Activated B cell treated with CpG ODN at 0.5 μM for 24 hours (primary cell): Measurements from ENCODE around the gene TMEM86A. TPM values are rescaled to one million over a fixed set of nuclear protein-coding genes. Genes with fewer than 3 reads are reported as not detected.

Experiments
- ATAC-seq: fragments of 200-7000 bp; cut with Tn5 transposase; one replicate; pipeline ENCODE4 v1.10.0; 2021; ENCODE audit warnings: low read depth, mild to moderate bottlenecking, moderate library complexity
- CTCF ChIA-PET: fragments of 350-600 bp; sonication (Branson Sonifier 250); formaldehyde crosslinking; loops from one replicate; lab custom pipeline; 2021; ENCODE audit warnings: antibody characterized with exemption; lab: Charles Lee
- POLR2A ChIA-PET: fragments of 350-600 bp; sonication (Branson Sonifier 250); formaldehyde crosslinking; loops from one replicate; lab custom pipeline; 2021; ENCODE audit warnings: antibody characterized with exemption; lab: Charles Lee
- DNase-seq: peaks from one replicate; pipeline ENCODE4 v3.0.0; 2022
- H3K27ac Mint-ChIP-seq: one replicate; pipeline ENCODE4 v1.8.0; 2020; ENCODE audit warnings: mixed read lengths
- H3K27me3 Mint-ChIP-seq: one replicate; pipeline ENCODE4 v1.8.0; 2021; ENCODE audit warnings: mixed read lengths
- H3K36me3 Mint-ChIP-seq: one replicate; pipeline ENCODE4 v1.8.0; 2021; ENCODE audit warnings: low read depth, mixed read lengths
- H3K4me1 Mint-ChIP-seq: one replicate; pipeline ENCODE4 v1.8.0; 2021; ENCODE audit warnings: mixed read lengths
- H3K4me3 Mint-ChIP-seq: one replicate; pipeline ENCODE4 v1.8.0; 2020; ENCODE audit warnings: mild to moderate bottlenecking, mixed read lengths
- H3K9me3 Mint-ChIP-seq: one replicate; pipeline ENCODE4 v1.8.0; 2020; ENCODE audit warnings: mixed read lengths
- CTCF ChIP-seq: fragments of 200-600 bp; IDR thresholded peaks from one replicate; pipeline ENCODE4 v1.8.0; 2022; ENCODE audit warnings: antibody characterized with exemption, mild to moderate bottlenecking
- intact Hi-C: fragments of 100-400 bp; cut with micrococcal nuclease; formaldehyde crosslinking; loops from one replicate; pipeline ENCODE4 v1.15.1; 2024
- total RNA-seq: library from RNA; stranded (reverse); gene quantifications from 2 replicates; pipeline ENCODE4 v1.2.3, GENCODE V29; 2022

Gene TMEM86A
- total RNA-seq, 1 donor from 2014 or later: 0.13 TPM

- H3K4me1 Mint-ChIP-seq: no peaks in the 10 kb centered on the region
- H3K9me3 Mint-ChIP-seq: no peaks in the 10 kb centered on the region
- no peak overlapping the region for H3K4me3 Mint-ChIP-seq
- intact Hi-C loops: no loop called here
- ChIA-PET POLR2A (no interaction called here), CTCF (interaction anchor here (1.2 to 1.7 kb wide), 2 partner anchors 10 to 622 kb away, joined by 3 to 4 read pairs; no protein-coding TSS in a partner anchor)
- H3K36me3 Mint-ChIP-seq: no peaks in the 10 kb centered on the region
- no peak overlapping the region for H3K27ac Mint-ChIP-seq
- peaks cover 5% of the 10 kb centered on the region for H3K27me3 Mint-ChIP-seq
- DNase-seq (no peak), ATAC-seq (no peak)
- no peak for TF ChIP-seq CTCF
Observed at GRCh38 chr11:18737642-18738041, 39.1 kb downstream of the TMEM86A start.

GRCh38 chr11:18739685-18740084 is 41.1 kb downstream of the TMEM86A start:
- CTCF ChIA-PET: interaction anchor here (1.7 kb wide), 1 partner anchor 624 kb away, joined by 6 read pairs; no protein-coding TSS in a partner anchor
- DNase-seq: no peak
- ATAC-seq: no peak
- H3K4me1 Mint-ChIP-seq: no peaks in the 10 kb centered on the region
- POLR2A ChIA-PET: no interaction called here
- peaks cover 5% of the 10 kb centered on the region for H3K27me3 Mint-ChIP-seq
- H3K9me3 Mint-ChIP-seq: no peaks in the 10 kb centered on the region
- no peak overlapping the region for H3K27ac Mint-ChIP-seq
- no peaks in the 10 kb centered on the region for H3K36me3 Mint-ChIP-seq
- no peak overlapping the region for H3K4me3 Mint-ChIP-seq
- intact Hi-C loops: no loop called here
- no peak for TF ChIP-seq CTCF

- Mint-ChIP-seq H3K9me3 (no peaks in the 10 kb centered on the region), H3K27me3 (peaks cover 6% of the 10 kb centered on the region), H3K4me3 (no peak overlapping the region), H3K4me1 (no peaks in the 10 kb centered on the region), H3K36me3 (no peaks in the 10 kb centered on the region), H3K27ac (no peak overlapping the region)
- no peak for ATAC-seq
- CTCF ChIA-PET: interaction anchor here (1.1 kb wide), 1 partner anchor 10 kb away, joined by 3 read pairs; no protein-coding TSS in a partner anchor
- intact Hi-C loops: no loop called here
- no peak for TF ChIP-seq CTCF
- no peak for DNase-seq
- POLR2A ChIA-PET: no interaction called here
Observed at GRCh38 chr11:18741783-18742182, 43.2 kb downstream of the TMEM86A start.

DNA sequence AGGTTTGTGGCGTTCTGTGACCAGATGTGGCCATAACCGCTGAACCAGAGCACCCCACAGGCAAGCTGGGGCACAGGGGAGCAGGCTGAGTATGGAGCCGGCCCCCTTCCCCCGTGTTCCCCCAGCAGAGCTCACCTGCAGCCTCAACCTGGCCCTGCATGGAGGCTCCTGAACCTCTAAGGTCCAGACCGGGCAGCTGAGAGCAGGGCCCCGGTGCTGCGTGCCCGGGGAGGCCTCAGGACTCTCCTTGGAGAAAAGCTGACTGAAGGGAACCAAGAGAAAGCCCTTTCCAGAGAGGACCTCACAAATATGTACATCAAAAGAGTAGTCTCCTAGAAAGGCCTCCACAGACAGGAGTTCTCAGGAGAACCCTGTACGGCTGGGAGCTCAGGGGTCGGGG is 44.8 kb downstream of the TMEM86A start:
- Mint-ChIP-seq H3K9me3 (no peaks in the 10 kb centered on the region), H3K27me3 (peaks cover 3% of the 10 kb centered on the region), H3K4me3 (no peak overlapping the region), H3K4me1 (no peaks in the 10 kb centered on the region), H3K36me3 (no peaks in the 10 kb centered on the region), H3K27ac (no peak overlapping the region)
- POLR2A ChIA-PET: no interaction called here
- DNase-seq: no peak
- intact Hi-C loops: no loop called here
- CTCF ChIA-PET: no interaction called here
- TF ChIP-seq CTCF: no peak
- no peak for ATAC-seq

DNA sequence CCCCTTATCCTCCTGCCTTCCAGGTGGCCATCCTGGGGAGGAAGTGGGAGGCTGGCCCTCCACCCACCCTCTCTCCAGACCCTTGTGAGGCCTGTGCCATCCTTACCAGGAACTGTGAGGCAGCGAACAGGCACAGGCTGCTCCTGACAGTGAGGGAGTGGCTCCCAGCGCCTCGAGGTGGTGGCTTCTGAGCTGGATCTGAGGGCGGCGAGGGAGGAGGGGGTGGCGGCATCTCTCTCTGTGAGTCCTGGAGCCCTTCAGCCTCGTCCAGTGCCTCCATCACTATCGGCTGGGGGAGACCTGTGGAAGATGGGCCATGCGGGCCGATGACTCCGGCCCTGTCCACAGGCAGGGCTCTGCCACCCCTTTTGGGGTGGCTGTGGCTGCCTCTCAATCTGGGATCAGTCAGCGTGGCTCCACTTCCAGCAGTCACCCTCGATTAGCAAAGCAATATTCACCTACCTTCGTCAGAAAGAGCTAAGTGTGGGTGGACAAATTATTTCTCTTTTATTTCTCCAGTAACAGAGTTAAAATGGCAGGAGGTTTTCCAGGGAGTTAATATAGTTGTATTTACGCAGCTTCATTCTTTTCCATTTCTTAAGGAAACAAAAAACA is 45.4 kb downstream of the TMEM86A start:
- H3K4me1 Mint-ChIP-seq: no peaks in the 10 kb centered on the region
- no peak for DNase-seq
- CTCF ChIA-PET: no interaction called here
- no peaks in the 10 kb centered on the region for H3K9me3 Mint-ChIP-seq
- ATAC-seq: no peak
- intact Hi-C loops: no loop called here
- H3K4me3 Mint-ChIP-seq: no peak overlapping the region
- TF ChIP-seq CTCF: no peak
- peaks cover 2% of the 10 kb centered on the region for H3K27me3 Mint-ChIP-seq
- POLR2A ChIA-PET: no interaction called here
- H3K36me3 Mint-ChIP-seq: no peaks in the 10 kb centered on the region
- H3K27ac Mint-ChIP-seq: no peak overlapping the region
